H7 (cell line): Measurements from ENCODE around the gene INO80E. TPM values are rescaled to one million over a fixed set of nuclear protein-coding genes. Genes with fewer than 3 reads are reported as not detected.

ENCODE experiments used
- DNase-seq: peaks from one replicate; pipeline ENCODE4 v3.0.0; 2012
- H3K27me3 ChIP-seq: 2 replicates; pipeline ENCODE4 v1.6.0; 2011; ENCODE audit warnings: mild to moderate bottlenecking, low read length; ENCODE audit not compliant: control insufficient read depth, insufficient read depth
- H3K36me3 ChIP-seq: replicated peaks from 2 replicates; pipeline ENCODE4 v1.5.1; 2011; ENCODE audit warnings: low read length; ENCODE audit not compliant: control insufficient read depth, insufficient read depth
- H3K4me3 ChIP-seq: 2 replicates; pipeline ENCODE4 v1.5.1; 2011; ENCODE audit warnings: low read depth, mild to moderate bottlenecking, control low read depth, low read length, moderate library complexity; ENCODE audit not compliant: insufficient read depth
- total RNA-seq: library from RNA; depleted of rRNA; stranded (reverse); fragments of >200 nt; shearing (Covaris generic); gene quantifications from 2 replicates; pipeline ENCODE4 v1.2.3, GENCODE V29; 2014

The INO80E gene
- total RNA-seq, 1 experiment from 2014 or later: 91.9 TPM

- Histone ChIP-seq H3K27me3 (peaks cover 3% of the 10 kb centered on the region), H3K36me3 (peaks cover 15% of the 10 kb centered on the region), H3K4me3 (no peak overlapping the region)
- no peak for DNase-seq
Measured at GRCh38 chr16:29972500-29972899, 23.5 kb upstream of the INO80E start.

- H3K27me3 ChIP-seq: peaks cover 3% of the 10 kb centered on the region
- H3K4me3 ChIP-seq: no peak overlapping the region
- DNase-seq: no peak
- peaks cover 16% of the 10 kb centered on the region for H3K36me3 ChIP-seq
Measured at GRCh38 chr16:29972992-29973383, 23.1 kb upstream of the INO80E start.

- Histone ChIP-seq H3K4me3 (peak within 1 kb of the TSS; percentile 90), H3K27me3 (peaks cover 3% of the 10 kb centered on the region), H3K36me3 (peaks cover 17% of the 10 kb centered on the region)
- DNase-seq: peak; percentile 100
Measured at GRCh38 chr16:29973384-29974246, 22.4 kb upstream of the INO80E start, which contains the start of gene TAOK2. TSS of gene TAOK2 (plus strand) at chr16:29973868. CDS start at chr16:29977773, 3,905 bp downstream.

- Histone ChIP-seq H3K27me3 (peaks cover 3% of the 10 kb centered on the region), H3K4me3 (peak overlapping the region; percentile 90), H3K36me3 (peaks cover 23% of the 10 kb centered on the region)
- DNase-seq: peak; percentile 90
Measured at GRCh38 chr16:29974291-29975133, 21.5 kb upstream of the INO80E start.

- H3K36me3 ChIP-seq: peaks cover 26% of the 10 kb centered on the region
- H3K4me3 ChIP-seq: peak overlapping the region; percentile 90; the same call in 1 of the 2 replicates
- peak; percentile 28 for DNase-seq
- peaks cover 3% of the 10 kb centered on the region for H3K27me3 ChIP-seq
Measured at GRCh38 chr16:29975134-29975538, 20.9 kb upstream of the INO80E start.

GRCh38 chr16:29975811-29976511, 20.1 kb upstream of the INO80E start:
- Histone ChIP-seq H3K27me3 (peaks cover 3% of the 10 kb centered on the region), H3K4me3 (no peak overlapping the region), H3K36me3 (peaks cover 30% of the 10 kb centered on the region)
- DNase-seq: peak; percentile 66

- Histone ChIP-seq H3K4me3 (no peak overlapping the region), H3K27me3 (peaks cover 3% of the 10 kb centered on the region), H3K36me3 (peaks cover 36% of the 10 kb centered on the region)
- DNase-seq: peak; percentile 37
Measured at GRCh38 chr16:29977063-29977825, 18.8 kb upstream of the INO80E start.

- peak; percentile 12 for DNase-seq
- H3K4me3 ChIP-seq: no peak overlapping the region
- peaks cover 38% of the 10 kb centered on the region for H3K36me3 ChIP-seq
Measured at GRCh38 chr16:29978081-29978480, 18.0 kb upstream of the INO80E start.

GRCh38 chr16:29978564-29979270, 17.3 kb upstream of the INO80E start:
- Histone ChIP-seq H3K4me3 (no peak overlapping the region), H3K36me3 (peaks cover 43% of the 10 kb centered on the region), H3K27me3 (no peaks in the 10 kb centered on the region)
- DNase-seq: peak; percentile 14

More at GRCh38 chr16:29978081-29978480, 18.0 kb upstream of the INO80E start:
- H3K27me3 ChIP-seq: no peaks in the 10 kb centered on the region

GRCh38 chr16:29982560-29983419, 13.3 kb upstream of the INO80E start:
- no peak overlapping the region for H3K4me3 ChIP-seq
- peak; percentile 32 for DNase-seq
- peaks cover 63% of the 10 kb centered on the region for H3K36me3 ChIP-seq
- H3K27me3 ChIP-seq: no peaks in the 10 kb centered on the region

- DNase-seq: peak; percentile 42
- H3K36me3 ChIP-seq: peaks cover 55% of the 10 kb centered on the region
- no peaks in the 10 kb centered on the region for H3K27me3 ChIP-seq
- no peak overlapping the region for H3K4me3 ChIP-seq
Measured at GRCh38 chr16:29983420-29984136, 12.5 kb upstream of the INO80E start.

- no peak for DNase-seq
- Histone ChIP-seq H3K27me3 (no peaks in the 10 kb centered on the region), H3K36me3 (peaks cover 48% of the 10 kb centered on the region), H3K4me3 (no peak overlapping the region)
Measured at GRCh38 chr16:29984137-29984763, 11.8 kb upstream of the INO80E start.
